Measurements from ENCODE around the gene NCAN. TPM values are rescaled to one million over a fixed set of nuclear protein-coding genes. Genes with fewer than 3 reads are reported as not detected.

Gene NCAN
- total RNA-seq, 6 experiments from 2014 or later, result 0.04 to 0.07 (median 0.06) TPM; not detected in 2

DNA sequence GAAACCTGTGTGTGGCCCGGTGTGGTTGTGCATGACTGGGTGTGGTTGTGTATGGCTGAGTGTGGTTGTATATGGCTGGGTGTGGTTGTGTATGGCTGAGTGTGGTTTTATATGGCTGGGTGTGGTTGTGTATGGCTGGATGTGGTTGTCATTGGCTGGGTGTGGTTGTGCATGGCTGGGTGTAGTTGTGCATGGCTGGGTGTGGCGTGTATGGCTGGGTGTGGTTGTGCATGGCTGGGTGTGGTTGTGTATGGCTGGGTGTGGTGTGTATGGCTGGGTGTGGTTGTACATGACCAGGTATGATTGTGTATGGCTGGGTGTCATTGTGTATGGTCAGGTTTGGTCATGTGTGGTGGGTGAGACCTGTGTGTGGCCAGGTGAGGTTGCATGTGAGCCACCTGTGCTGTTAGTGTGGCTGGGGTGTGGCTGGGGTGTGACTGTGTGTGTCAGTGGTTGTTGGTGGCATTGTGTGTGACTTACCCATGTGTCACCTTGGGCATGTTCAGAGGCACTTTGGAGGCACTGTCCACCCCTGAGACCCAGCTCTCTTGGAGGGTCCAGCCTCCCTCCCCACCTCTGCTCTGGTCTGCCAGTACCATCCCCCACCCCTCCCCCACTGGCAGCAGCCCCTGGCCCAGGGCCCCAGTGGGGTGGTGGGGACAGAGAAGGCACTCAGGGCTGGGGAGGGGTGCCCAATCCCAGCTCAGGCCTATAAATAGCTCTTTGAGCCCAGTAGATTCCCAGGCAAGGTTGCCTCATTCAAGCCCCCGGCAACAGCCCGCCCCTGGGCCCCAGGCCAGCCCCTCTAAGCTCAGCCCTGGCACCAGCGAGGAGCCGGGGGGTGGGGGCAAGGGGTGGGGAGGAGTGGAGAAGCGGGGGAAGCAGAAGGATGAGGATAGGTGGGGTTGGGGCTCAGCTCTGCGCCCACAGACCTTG is 3.9 kb upstream of the NCAN start:
- intact Hi-C loops (cut with DNase I), result no loop called here
- ATAC-seq, result no peak
- Histone ChIP-seq H3K27me3 (no peaks in the 10 kb centered on the region), H3K4me3 (no peak overlapping the region), H3K27ac (no peak overlapping the region), H3K9me3 (no peaks in the 10 kb centered on the region), H3K4me1 (peaks cover 0 to 1% (median 0%) of the 10 kb centered on the region in 4 donors), H3K36me3 (no peaks in the 10 kb centered on the region)
- WGBS (ENCODE audit: insufficient coverage, low coverage, low lambda C conversion rate, missing lambda C conversion rate), result 67% methylated on average over 5 of the region's 8 CpGs
- TF ChIP-seq, protein P1, sequence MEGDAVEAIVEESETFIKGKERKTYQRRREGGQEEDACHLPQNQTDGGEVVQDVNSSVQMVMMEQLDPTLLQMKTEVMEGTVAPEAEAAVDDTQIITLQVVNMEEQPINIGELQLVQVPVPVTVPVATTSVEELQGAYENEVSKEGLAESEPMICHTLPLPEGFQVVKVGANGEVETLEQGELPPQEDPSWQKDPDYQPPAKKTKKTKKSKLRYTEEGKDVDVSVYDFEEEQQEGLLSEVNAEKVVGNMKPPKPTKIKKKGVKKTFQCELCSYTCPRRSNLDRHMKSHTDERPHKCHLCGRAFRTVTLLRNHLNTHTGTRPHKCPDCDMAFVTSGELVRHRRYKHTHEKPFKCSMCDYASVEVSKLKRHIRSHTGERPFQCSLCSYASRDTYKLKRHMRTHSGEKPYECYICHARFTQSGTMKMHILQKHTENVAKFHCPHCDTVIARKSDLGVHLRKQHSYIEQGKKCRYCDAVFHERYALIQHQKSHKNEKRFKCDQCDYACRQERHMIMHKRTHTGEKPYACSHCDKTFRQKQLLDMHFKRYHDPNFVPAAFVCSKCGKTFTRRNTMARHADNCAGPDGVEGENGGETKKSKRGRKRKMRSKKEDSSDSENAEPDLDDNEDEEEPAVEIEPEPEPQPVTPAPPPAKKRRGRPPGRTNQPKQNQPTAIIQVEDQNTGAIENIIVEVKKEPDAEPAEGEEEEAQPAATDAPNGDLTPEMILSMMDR (IDR thresholded peaks at IDR 0.05), result no peak
- no peak for TF ChIP-seq POLR2A (IDR thresholded peaks at IDR 0.05)
- DNase-seq, result no peak

DNA sequence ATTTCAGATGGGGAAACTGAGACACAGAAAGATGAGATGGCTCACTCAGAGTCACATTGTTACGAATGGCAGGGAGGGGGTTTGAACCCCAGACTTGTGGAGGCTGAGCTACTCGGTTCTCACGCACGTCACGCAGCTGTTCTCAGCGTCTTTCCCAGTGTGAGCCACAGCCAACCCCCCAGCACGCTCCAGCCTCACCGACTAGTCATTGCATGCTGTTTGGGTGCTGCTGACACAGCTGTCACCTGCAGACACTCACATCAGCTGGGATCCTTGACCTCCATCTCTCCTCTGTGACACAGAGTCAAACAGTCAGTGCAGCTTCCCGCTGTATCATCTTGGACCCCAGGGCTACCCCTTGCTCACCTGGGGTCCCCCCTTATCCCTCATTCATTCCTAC is 2.4 kb upstream of the NCAN start:
- DNase-seq (no peak), ATAC-seq (no peak)
- Histone ChIP-seq H3K27ac (no peak overlapping the region), H3K4me3 (no peak overlapping the region), H3K4me1 (no peaks in the 10 kb centered on the region), H3K9me3 (no peaks in the 10 kb centered on the region), H3K36me3 (no peaks in the 10 kb centered on the region), H3K27me3 (no peaks in the 10 kb centered on the region)
- WGBS (ENCODE audit: insufficient coverage, low coverage, low lambda C conversion rate, missing lambda C conversion rate), result 73% methylated on average over 1 of the region's 9 CpGs
- intact Hi-C loops (cut with DNase I), result no loop called here
- no peak for TF ChIP-seq POLR2A (IDR thresholded peaks at IDR 0.05)
- TF ChIP-seq, protein P1 (IDR thresholded peaks at IDR 0.05), result no peak

DNA sequence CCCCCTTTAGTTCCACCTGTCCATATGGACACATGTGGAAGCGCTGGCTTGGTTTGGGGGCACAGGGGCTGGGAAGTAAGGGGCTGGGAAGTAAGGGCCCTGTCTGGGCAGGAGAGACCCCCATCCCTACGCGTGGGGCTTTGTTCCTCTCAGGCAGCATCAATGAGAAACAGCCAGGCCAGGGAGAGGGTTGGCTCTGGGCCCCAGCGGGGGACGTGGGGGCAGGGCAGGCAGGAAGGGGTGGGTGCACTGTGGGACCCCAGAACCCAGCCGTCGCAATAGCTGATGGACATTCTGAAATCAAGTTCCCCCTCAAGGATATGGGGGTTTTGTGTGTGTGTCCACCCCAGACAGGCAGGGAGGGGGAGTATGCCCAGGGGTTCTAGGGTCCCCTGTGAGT is 1.2 kb downstream of the NCAN start:
- Histone ChIP-seq H3K36me3 (no peaks in the 10 kb centered on the region), H3K27me3 (no peaks in the 10 kb centered on the region), H3K4me1 (no peaks in the 10 kb centered on the region), H3K27ac (no peak overlapping the region), H3K4me3 (no peak overlapping the region), H3K9me3 (no peaks in the 10 kb centered on the region)
- TF ChIP-seq POLR2A (IDR thresholded peaks at IDR 0.05), result no peak
- TF ChIP-seq, protein P1 (IDR thresholded peaks at IDR 0.05), result no peak
- DNase-seq (no peak), ATAC-seq (no peak)
- WGBS (ENCODE audit: insufficient coverage, low coverage, low lambda C conversion rate, missing lambda C conversion rate), result 10% methylated on average over 6 of the region's 7 CpGs
- intact Hi-C loops (cut with DNase I), result no loop called here

DNA sequence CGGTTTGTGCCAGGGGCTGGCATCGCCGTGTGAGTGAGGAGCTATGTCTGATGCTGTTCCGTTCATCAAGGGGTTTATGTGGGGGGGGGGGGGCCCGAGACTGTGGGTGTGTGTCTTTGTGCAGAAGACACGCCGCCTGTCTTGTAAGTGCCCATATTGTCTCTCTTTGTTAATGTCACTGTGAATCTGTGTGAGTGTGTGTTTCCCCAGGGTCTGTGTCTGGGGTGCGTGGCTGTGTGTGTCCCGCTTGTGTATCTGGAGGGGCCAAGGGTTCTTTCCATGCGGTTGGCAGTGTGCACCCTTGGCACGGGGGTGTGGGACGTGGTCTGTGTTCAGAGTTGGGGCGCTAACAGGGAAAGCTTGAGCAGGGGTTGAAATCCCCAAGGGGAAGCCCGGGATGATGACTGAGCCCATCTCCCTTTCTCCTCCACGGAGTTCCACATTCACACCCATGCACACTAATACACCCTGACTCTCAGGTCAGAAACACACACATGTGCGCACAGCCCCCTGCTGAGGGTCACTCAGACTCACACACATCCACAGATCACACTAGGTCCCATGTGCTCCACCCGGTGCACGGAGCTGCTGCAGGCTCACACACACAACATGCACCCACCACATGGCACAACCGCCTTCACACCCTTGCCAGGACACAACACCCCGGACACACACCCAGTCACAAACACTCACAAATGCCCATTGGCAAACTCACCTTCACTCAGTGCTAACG is 1.8 kb downstream of the NCAN start:
- ATAC-seq, result no peak
- Histone ChIP-seq H3K27me3 (no peaks in the 10 kb centered on the region), H3K27ac (no peak overlapping the region), H3K9me3 (no peaks in the 10 kb centered on the region), H3K4me3 (no peak overlapping the region), H3K4me1 (no peaks in the 10 kb centered on the region), H3K36me3 (no peaks in the 10 kb centered on the region)
- TF ChIP-seq, protein P1 (IDR thresholded peaks at IDR 0.05), result no peak
- TF ChIP-seq POLR2A (IDR thresholded peaks at IDR 0.05), result no peak
- DNase-seq, result no peak
- WGBS (ENCODE audit: insufficient coverage, low coverage, low lambda C conversion rate, missing lambda C conversion rate), result 25% methylated on average over 9 of the region's 21 CpGs
- intact Hi-C loops (cut with DNase I), result no loop called here

Data from right lobe of liver (tissue), 6 donors.